ENCODE measurements around the gene GPR149. TPM values are rescaled to one million over a fixed set of nuclear protein-coding genes. Genes with fewer than 3 reads are reported as not detected.

The GPR149 gene
- total and polyA plus RNA-seq, 2 donors (not counting 3 experiments of a cell fraction or from before 2014, with no cell fraction given), result not detected

GRCh38 chr3:154334973-154335420 is 95.0 kb downstream of the GPR149 start:
- ChIA-PET POLR2A (no interaction called here), CTCF (interaction anchor here (3.4 kb wide), 2 partner anchors 988 to 1367 kb away, joined by 27 to 35 read pairs; no protein-coding TSS in a partner anchor)
- Histone ChIP-seq H3K79me2 (ENCODE audit: control insufficient read depth, insufficient read depth, low read length) (no peaks in the 10 kb centered on the region), H3K36me3 (ENCODE audit: control insufficient read depth in 2 of 2, extremely low read depth in 1 of 2, insufficient read depth in 2 of 2, low read length in 2 of 2) (no peaks in the 10 kb centered on the region), H3K27me3 (ENCODE audit: control insufficient read depth in 2 of 2, insufficient read depth in 2 of 2, low read length in 2 of 2) (peaks cover 7 to 27% of the 10 kb centered on the region in 2 experiments), H3K9ac (replicated peaks; ENCODE audit: extremely low read depth, insufficient read depth, low read length) (no peak overlapping the region), H2AFZ (ENCODE audit: low read depth, low read length) (no peak overlapping the region), H3K4me1 (ENCODE audit: control insufficient read depth, extremely low read depth, insufficient read depth, low read length) (no peaks in the 10 kb centered on the region), H3K4me2 (ENCODE audit: insufficient read depth, low read length) (no peak overlapping the region), H3K9me1 (replicated peaks; ENCODE audit: control insufficient read depth, extremely low read depth, insufficient read depth, low read length) (no peaks in the 10 kb centered on the region), H4K20me1 (replicated peaks; ENCODE audit: control insufficient read depth, extremely low read depth, insufficient read depth, low read length) (no peaks in the 10 kb centered on the region), H3K4me3 (replicated peaks in 1 of 3; ENCODE audit: insufficient read depth in 1 of 3, low read depth in 1 of 3, low read length in 3 of 3) (no peak overlapping the region), H3K9me3 (replicated peaks; ENCODE audit: control insufficient read depth, insufficient read depth, low read length) (no peaks in the 10 kb centered on the region), H3K27ac (ENCODE audit: insufficient read depth, low read depth, low read length) (no peak overlapping the region)
- peak; percentile 63 for DNase-seq (ENCODE audit: low read depth, low spot score)
- dilution Hi-C loops (cut with MboI; ENCODE audit: extremely low pct_ligation_motif_present, low sequenced_read_pairs) (no loop called here), intact Hi-C loops (cut with micrococcal nuclease) (loop anchor here (1.0 to 5.0 kb wide), 2 partner anchors 988 to 1367 kb away; no protein-coding TSS in a partner anchor)
- TF ChIP-seq CTCF (IDR thresholded peaks at IDR 0.05; ENCODE audit: extremely low read depth in 1 of 2, insufficient read depth in 1 of 2, low read depth in 1 of 2, low read length in 2 of 2), result peak; percentile 19 to 22
- TF ChIP-seq POLR2AphosphoS5 (IDR thresholded peaks at IDR 0.05; ENCODE audit: insufficient read depth, low read depth, low read length), result no peak
- BruUV-seq (replicated peaks), result no TSS peak
- peak; percentile 28 for FAIRE-seq

DNA sequence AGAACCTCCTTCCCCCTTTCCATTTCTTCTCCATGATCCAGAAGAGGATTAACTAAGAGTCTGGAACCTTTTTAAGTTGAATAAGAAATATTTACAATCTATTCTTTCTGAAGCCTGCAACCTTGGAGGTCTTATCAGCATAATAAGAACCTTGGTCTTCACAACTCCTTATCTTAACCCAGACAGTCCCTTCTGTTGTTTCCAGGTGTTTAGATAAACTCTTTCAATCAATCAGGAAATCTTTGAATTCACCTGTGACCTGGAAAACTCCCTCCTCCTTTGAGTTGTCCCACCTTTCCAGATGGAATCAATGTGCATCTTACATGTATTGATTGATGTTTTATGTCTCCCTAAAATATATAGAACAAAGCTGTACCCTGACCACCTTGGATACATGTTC is 102.1 kb downstream of the GPR149 start:
- ChIA-PET CTCF (interaction anchor here (2.2 kb wide), 1 partner anchor 1374 kb away, joined by 7 read pairs; no protein-coding TSS in a partner anchor), POLR2A (no interaction called here)
- Histone ChIP-seq H3K27me3 (ENCODE audit: control insufficient read depth in 2 of 2, insufficient read depth in 2 of 2, low read length in 2 of 2) (peaks cover 2 to 12% of the 10 kb centered on the region in 2 experiments), H3K9me3 (replicated peaks; ENCODE audit: control insufficient read depth, insufficient read depth, low read length) (no peaks in the 10 kb centered on the region), H3K4me2 (ENCODE audit: insufficient read depth, low read length) (no peak overlapping the region), H3K36me3 (ENCODE audit: control insufficient read depth in 2 of 2, extremely low read depth in 1 of 2, insufficient read depth in 2 of 2, low read length in 2 of 2) (no peaks in the 10 kb centered on the region), H4K20me1 (replicated peaks; ENCODE audit: control insufficient read depth, extremely low read depth, insufficient read depth, low read length) (no peaks in the 10 kb centered on the region), H2AFZ (ENCODE audit: low read depth, low read length) (no peak overlapping the region), H3K4me3 (replicated peaks in 1 of 3; ENCODE audit: insufficient read depth in 1 of 3, low read depth in 1 of 3, low read length in 3 of 3) (no peak overlapping the region), H3K9me1 (replicated peaks; ENCODE audit: control insufficient read depth, extremely low read depth, insufficient read depth, low read length) (no peaks in the 10 kb centered on the region), H3K79me2 (ENCODE audit: control insufficient read depth, insufficient read depth, low read length) (peaks cover 13% of the 10 kb centered on the region), H3K9ac (replicated peaks; ENCODE audit: extremely low read depth, insufficient read depth, low read length) (no peak overlapping the region), H3K4me1 (ENCODE audit: control insufficient read depth, extremely low read depth, insufficient read depth, low read length) (peaks cover 3% of the 10 kb centered on the region), H3K27ac (ENCODE audit: insufficient read depth, low read depth, low read length) (no peak overlapping the region)
- dilution Hi-C loops (cut with MboI; ENCODE audit: extremely low pct_ligation_motif_present, low sequenced_read_pairs) (no loop called here), intact Hi-C loops (cut with micrococcal nuclease) (loop anchor here (10.0 kb wide), 1 partner anchor 203 kb away; the partner anchor contains the start of gene ARHGEF26)
- TF ChIP-seq POLR2A (IDR thresholded peaks at IDR 0.05; ENCODE audit: low read depth, low read length) (no peak), MYC (IDR thresholded peaks at IDR 0.05; ENCODE audit: low read depth, low read length) (no peak), GATA2 (IDR thresholded peaks at IDR 0.05; ENCODE audit: insufficient read depth, insufficient read length, low read depth, low read length) (no peak), EZH2 (IDR thresholded peaks at IDR 0.05; ENCODE audit: borderline replicate concordance, low read depth, low read length, severe bottlenecking) (no peak), POLR2AphosphoS5 (IDR thresholded peaks at IDR 0.05; ENCODE audit: insufficient read depth, low read depth, low read length) (no peak), CTCF (IDR thresholded peaks at IDR 0.05; ENCODE audit: extremely low read depth in 1 of 2, insufficient read depth in 1 of 2, low read depth in 1 of 2, low read length in 2 of 2) (no peak), FOS (IDR thresholded peaks at IDR 0.05; ENCODE audit: borderline replicate concordance, insufficient read depth, low read length) (no peak), JUN (IDR thresholded peaks at IDR 0.05; ENCODE audit: borderline replicate concordance, insufficient read depth, insufficient read length, low read depth) (no peak)
- no peak for DNase-seq (ENCODE audit: low read depth, low spot score)
- no TSS peak for BruUV-seq (replicated peaks)
- no peak for FAIRE-seq
